A549 (cell line): ENCODE measurements around the gene LYPLA2. TPM values are rescaled to one million over a fixed set of nuclear protein-coding genes. Genes with fewer than 3 reads are reported as not detected.

Experiments
- polyA plus RNA-seq, 4 experiments: library from polyadenylated mRNA; depleted of rRNA in 3 of 4; stranded (reverse); fragments of >200 nt; fragmentation: RNase III in 1 of 4; extraction: RNeasy Plus Mini Kit Qiagen cat#74134 plus additional on column Dnase treatment in 1 of 4; gene quantifications; 2 replicates in 3 of 4; 3 replicates in 1 of 4; pipeline ENCODE4 v1.2.3, GENCODE V29; 2011 to 2017

Gene LYPLA2
- polyA plus RNA-seq, 2 of the 4 experiments (the other 2 are of a cell fraction): 17.8 to 49.2 TPM

Other genes with a start within 250 kb of the LYPLA2 start
- gene ID3, start 231.6 kb upstream of the LYPLA2 start, polyA plus RNA-seq (2011; rRNA removed): 171 and 193 TPM in 2 replicates
- gene ID3, start 231.6 kb upstream of the LYPLA2 start, polyA plus RNA-seq (2017; fragmentation: RNase III; extraction: RNeasy Plus Mini Kit Qiagen cat#74134 plus additional on column Dnase treatment): 209 to 336 TPM (median 288 TPM) in 3 replicates
- 979 and 1,292 TPM in 2 replicates for gene RPL11, start 99.3 kb upstream of the LYPLA2 start, polyA plus RNA-seq (2011; rRNA removed)
- gene RPL11, start 99.3 kb upstream of the LYPLA2 start, polyA plus RNA-seq (2017; fragmentation: RNase III; extraction: RNeasy Plus Mini Kit Qiagen cat#74134 plus additional on column Dnase treatment): 1,260 to 1,335 TPM (median 1,329 TPM) in 3 replicates
- gene ELOA, start 47.7 kb upstream of the LYPLA2 start, polyA plus RNA-seq (2011; rRNA removed): 16.0 and 18.4 TPM in 2 replicates
- 16.3 to 18.4 TPM (median 16.4 TPM) in 3 replicates for gene ELOA, start 47.7 kb upstream of the LYPLA2 start, polyA plus RNA-seq (2017; fragmentation: RNase III; extraction: RNeasy Plus Mini Kit Qiagen cat#74134 plus additional on column Dnase treatment)
- 34.0 and 41.0 TPM in 2 replicates for gene PITHD1, start 12.7 kb upstream of the LYPLA2 start, polyA plus RNA-seq (2011; rRNA removed)
- gene PITHD1, start 12.7 kb upstream of the LYPLA2 start, polyA plus RNA-seq (2017; fragmentation: RNase III; extraction: RNeasy Plus Mini Kit Qiagen cat#74134 plus additional on column Dnase treatment): 25.4 to 29.2 TPM (median 26.3 TPM) in 3 replicates
- gene GALE, start 9.6 kb downstream of the LYPLA2 start, polyA plus RNA-seq (2011; rRNA removed): 38.9 and 39.9 TPM in 2 replicates
- gene GALE, start 9.6 kb downstream of the LYPLA2 start, polyA plus RNA-seq (2017; fragmentation: RNase III; extraction: RNeasy Plus Mini Kit Qiagen cat#74134 plus additional on column Dnase treatment): 45.6 to 48.1 TPM (median 46.9 TPM) in 3 replicates
- gene HMGCL, start 34.3 kb downstream of the LYPLA2 start, polyA plus RNA-seq (2011; rRNA removed): 18.0 and 18.9 TPM in 2 replicates
- 9.7 to 11.5 TPM (median 10.9 TPM) in 3 replicates for gene HMGCL, start 34.3 kb downstream of the LYPLA2 start, polyA plus RNA-seq (2017; fragmentation: RNase III; extraction: RNeasy Plus Mini Kit Qiagen cat#74134 plus additional on column Dnase treatment)
- 14.8 and 16.1 TPM in 2 replicates for gene FUCA1, start 77.1 kb downstream of the LYPLA2 start, polyA plus RNA-seq (2011; rRNA removed)
- 9.0 to 10.8 TPM (median 9.7 TPM) in 3 replicates for gene FUCA1, start 77.1 kb downstream of the LYPLA2 start, polyA plus RNA-seq (2017; fragmentation: RNase III; extraction: RNeasy Plus Mini Kit Qiagen cat#74134 plus additional on column Dnase treatment)
- gene CNR2, start 122.2 kb downstream of the LYPLA2 start, polyA plus RNA-seq (2011; rRNA removed): not detected in 2 replicates
- not detected in 3 replicates for gene CNR2, start 122.2 kb downstream of the LYPLA2 start, polyA plus RNA-seq (2017; fragmentation: RNase III; extraction: RNeasy Plus Mini Kit Qiagen cat#74134 plus additional on column Dnase treatment)
- 38.1 and 106 TPM in 2 replicates for gene PNRC2, start 168.7 kb downstream of the LYPLA2 start, polyA plus RNA-seq (2011; rRNA removed)
- 34.4 to 37.5 TPM (median 36.1 TPM) in 3 replicates for gene PNRC2, start 168.7 kb downstream of the LYPLA2 start, polyA plus RNA-seq (2017; fragmentation: RNase III; extraction: RNeasy Plus Mini Kit Qiagen cat#74134 plus additional on column Dnase treatment)
- gene SRSF10, start 189.2 kb downstream of the LYPLA2 start, polyA plus RNA-seq (2011; rRNA removed): 119 and 180 TPM in 2 replicates
- 140 to 141 TPM (median 141 TPM) in 3 replicates for gene SRSF10, start 189.2 kb downstream of the LYPLA2 start, polyA plus RNA-seq (2017; fragmentation: RNase III; extraction: RNeasy Plus Mini Kit Qiagen cat#74134 plus additional on column Dnase treatment)